CD4-positive, alpha-beta T cell treated with Interleukin-4 for 4 hours (primary cell): ENCODE measurements around the gene NUDT12.

Source experiments
- DNase-seq: peaks from one replicate; pipeline ENCODE4 v3.0.0-alpha.2; 2020

Gene NUDT12

DNA sequence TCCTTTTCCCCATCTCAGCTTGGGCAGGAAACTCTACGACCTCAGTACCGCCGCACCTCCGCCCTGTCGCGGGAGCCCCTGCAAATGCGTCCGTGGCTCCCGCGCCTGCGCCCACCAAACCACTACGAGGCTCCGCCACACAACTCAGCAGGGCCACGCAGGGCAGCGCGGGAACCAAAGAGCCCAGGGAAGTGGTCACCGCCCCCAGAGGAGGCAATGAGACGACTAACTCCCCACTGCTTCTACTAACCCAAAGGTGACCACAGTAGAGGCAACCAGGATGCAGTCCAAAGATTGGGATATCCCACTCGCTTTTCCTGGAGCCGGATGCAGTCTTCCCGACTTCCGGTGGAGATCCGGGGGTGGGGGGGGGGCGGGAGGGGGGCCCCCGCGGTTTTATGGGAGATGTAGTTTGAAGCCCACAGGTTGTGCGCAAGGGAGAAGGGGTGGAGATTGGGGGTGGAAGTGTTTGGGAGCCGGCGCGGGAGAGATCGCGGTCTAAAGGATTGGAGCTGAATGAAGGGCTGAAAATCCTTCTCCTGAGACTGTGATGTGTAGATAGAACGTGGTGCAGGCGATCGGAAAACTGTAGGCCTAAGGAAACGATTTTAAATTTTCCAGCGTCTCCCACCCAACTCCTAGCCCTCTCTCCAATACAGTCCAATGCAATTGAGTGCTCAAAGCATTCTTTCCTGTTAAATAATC is at the start of gene NUDT12:
Gene NUDT12, minus strand, starts transcription at position 337 of the 705 bp plus-strand sequence. CDS start 2,541 bp downstream, outside the sequence.
- peak; percentile 8 for DNase-seq

DNA sequence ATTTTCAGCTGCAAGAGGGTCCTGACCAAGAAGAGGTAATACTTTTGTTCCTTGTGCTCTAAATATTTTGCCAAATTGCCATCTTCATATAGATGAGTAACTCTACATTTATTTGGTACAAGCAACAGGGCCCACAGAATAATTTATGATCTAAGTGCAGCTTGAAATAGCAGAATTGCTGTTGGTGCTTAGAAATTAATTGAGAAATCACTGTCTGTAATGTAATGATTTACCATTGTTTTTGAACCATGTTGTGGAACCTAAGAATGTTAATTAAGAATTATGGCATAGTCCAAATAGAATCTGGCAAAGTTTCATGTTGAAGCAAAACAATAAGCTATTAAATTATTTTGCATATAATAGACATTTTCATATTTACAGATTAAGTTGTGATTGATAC is 44.8 kb upstream of the NUDT12 start:
- no peak for DNase-seq

DNA sequence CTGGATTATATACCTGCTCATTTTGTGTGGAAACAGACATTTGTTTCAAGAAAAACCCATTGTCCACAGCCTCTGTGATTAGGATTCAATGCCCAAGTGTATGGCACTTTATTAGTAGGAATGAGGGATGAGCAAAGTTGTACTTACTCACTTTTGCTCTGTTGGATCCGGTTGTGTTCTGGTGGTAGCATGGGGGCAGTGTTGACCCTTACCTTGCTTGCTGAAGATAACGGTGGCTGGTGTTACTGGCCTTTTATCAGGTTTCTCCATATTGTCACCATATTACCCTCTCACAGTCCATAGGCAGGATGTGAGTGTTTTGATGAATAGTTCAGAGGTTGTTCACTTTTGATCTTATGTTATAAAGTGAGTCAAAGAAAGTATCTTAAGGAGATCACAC is 42.7 kb upstream of the NUDT12 start:
- no peak for DNase-seq

DNA sequence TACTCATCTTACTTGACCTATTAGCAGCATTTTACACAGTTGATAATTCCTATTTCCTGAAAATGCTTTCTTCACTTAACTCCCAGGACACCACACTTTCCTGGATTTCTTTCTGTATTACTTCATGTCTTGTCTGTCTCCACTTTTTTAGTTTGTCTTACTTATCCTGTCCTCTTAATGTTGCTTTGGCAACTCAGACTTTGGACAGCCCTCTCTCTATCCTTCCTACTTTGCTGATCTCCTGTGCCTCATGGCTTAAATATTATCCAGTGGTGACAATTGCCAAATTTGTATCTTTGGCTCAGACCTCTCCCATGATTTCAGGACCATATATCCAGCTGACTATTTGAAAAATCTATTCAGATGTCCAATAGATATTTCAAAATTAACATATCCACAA is 39.8 kb upstream of the NUDT12 start:
- no peak for DNase-seq

DNA sequence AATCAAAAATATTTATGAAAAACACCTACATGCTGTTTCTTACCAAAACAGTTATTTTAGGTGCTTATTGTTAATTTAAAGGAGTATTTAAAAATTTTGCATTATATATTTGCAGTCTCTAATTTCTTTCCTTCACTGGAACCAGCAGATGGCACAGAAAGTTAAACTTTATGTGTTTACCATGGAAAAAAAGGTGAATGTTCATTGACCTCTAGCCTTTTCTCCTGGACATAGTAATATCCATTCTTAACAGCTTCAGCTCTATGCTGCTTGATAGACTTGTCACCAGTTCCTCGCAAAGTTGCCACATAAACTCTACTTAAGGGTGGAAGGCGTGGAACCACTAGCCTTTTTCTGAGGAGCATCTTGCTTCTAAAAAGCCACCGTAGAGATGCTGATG is 38.7 kb upstream of the NUDT12 start:
- no peak for DNase-seq

DNA sequence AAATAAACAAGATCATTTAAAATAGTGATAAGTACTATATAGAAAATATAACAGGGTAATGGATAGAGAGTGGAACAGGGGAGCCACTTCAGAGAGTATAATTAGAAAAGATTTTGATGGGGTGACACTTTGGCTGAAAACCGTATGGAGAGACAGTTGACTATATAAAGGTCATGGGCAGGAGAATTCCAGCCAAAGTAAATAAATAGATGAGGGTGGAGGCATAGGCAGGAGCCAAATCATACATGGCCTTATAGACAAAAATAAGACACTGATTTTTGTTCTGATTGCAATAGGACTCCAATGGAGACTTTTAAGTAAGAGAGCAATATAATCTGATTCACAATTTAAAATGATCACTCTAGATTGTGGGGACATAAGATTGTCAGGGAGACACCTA is 37.5 kb upstream of the NUDT12 start:
- DNase-seq: no peak

DNA sequence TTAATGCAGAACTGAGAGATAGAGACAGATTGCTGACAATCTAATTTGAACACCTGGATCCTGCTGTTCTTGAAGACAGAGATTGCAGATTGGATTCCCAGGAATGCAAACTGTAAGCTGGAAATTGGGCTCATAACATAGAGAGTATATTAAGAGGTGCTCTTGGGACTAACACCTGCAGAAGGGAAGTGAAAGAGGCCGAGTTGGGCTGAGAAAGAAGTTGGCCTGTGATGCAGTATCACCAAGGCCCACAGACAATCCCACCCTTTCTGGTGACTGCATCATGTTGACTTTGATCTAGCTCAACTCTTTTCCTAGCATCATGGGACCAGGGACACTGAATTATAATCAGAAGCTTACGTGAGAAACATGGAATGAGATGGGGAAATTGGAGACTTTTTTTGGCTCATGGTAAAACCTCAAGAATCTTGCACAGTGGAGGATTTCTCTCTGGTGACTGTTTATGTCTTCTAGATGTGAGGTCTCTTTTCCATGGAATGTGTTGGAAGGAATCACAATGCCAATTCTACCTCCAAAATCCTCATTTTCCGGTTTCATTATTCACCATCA is 36.5 kb upstream of the NUDT12 start:
- no peak for DNase-seq

DNA sequence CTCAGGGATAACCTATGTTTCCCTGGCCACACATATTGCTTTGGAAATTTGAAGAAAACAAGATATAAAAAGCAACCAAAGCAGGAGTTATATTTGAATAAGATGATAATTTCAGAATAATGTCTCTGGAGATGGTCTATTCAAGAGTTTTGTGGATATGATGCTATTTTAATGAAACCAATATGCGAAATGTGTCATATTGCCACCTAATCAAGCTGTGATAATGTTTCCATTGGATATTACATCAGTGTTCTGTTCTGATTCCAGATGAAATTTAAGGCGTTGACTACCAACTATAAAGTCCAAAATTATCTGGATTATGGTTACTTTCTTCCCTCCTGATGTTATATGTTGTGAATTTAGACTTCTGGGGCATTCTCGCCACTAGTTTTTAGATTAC is 27.6 kb upstream of the NUDT12 start:
- no peak for DNase-seq

DNA sequence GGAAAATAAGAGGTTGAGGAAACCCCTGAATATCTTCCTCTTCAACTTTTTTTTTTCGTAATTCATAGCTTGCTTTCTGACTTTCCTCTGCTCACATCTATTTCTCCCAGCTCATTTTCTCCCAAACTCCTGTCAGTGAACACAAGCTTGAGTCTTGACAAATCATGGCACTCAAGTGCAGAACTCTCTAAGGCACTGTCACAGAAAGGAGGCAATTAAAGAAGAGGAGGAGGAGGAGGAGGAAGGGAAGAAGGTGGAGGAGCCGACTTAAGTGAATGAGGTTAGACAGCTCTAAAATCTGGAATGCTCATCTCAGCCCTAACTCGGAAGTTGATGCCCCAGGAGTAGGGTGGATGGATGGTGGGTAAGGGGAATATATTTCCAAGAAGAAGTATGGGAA is 27.2 kb upstream of the NUDT12 start:
- DNase-seq: no peak

DNA sequence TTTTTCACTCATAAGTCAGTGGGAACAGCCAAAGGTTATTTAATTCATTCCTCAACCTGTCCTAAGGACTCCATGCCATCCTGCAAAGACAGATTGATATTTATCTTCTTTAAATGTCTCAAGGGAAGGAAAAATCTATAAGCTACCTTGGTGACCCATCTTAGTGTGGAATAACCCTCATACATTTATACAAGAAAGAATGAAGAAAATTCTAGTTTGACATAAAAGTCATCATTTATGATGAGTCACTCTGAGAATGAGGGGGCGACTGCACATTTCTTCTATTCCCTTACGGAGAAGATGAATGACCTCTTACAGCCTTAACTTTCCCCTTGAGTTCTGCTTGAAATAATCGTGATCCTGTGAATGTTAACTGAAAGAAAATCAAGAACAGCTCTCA is 26.8 kb upstream of the NUDT12 start:
- DNase-seq: no peak

DNA sequence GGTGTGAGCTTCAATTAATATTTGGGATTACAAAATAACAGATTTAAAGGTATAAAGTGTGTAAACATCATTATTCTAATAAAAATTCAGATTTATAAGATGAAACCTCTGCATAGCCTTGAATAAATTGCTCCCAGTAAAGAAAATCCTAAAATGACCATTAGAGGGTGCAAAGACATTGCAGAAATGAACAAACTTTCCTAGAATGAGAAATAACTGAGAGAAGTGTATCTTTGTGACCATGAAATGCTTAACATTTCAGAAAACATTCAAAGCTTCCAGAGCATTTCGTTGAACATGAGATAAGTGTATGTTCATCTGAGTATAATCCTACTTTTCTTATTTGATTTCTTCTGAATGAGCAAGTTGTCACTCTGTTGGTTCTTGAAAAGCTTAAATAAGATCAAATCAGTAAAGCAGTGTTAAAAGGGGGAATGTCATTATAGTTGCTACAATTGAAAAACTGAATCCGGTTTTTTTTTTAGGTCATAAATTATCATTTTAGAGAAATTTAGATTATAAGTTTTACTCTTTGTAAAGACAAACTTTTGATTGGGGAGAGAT is 24.7 kb upstream of the NUDT12 start:
- no peak for DNase-seq

DNA sequence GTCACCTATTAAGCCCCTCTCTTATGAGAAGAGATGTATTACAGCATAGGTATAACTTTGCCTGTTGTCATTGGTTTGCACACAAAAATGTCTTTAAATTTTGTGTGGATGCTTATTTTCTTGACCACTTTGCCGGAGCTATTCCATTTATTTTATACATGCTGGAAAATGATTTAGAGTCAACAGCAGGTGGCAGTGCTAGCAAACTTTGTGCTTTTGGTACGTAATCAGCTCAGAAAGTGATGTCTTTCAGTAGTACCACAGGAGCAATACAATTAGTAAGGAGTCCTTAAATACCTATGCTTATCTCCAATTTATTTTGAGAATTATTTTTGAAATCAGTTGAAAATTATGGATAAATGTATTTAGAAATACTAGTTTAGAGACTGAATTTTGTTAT is 19.8 kb upstream of the NUDT12 start:
- no peak for DNase-seq

DNA sequence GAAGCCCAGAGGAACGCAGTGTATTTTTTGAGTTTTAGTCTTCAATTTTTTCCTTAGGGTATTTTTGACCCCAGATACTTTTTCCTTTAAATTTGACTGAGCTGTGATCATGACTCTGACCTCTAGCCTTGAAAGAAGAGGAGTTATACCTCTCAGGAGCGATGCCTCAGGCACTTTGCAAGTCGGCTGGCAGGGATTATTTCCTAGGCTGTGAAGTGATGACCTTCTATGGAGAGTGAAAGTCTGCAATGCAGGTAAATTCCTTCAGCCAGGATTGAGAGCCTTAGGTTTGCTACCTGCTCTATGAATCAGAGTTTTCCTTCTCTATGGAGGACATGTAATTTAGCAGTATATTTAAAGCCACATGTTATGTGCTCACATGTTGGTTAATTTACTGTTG is 10.8 kb upstream of the NUDT12 start:
- no peak for DNase-seq

DNA sequence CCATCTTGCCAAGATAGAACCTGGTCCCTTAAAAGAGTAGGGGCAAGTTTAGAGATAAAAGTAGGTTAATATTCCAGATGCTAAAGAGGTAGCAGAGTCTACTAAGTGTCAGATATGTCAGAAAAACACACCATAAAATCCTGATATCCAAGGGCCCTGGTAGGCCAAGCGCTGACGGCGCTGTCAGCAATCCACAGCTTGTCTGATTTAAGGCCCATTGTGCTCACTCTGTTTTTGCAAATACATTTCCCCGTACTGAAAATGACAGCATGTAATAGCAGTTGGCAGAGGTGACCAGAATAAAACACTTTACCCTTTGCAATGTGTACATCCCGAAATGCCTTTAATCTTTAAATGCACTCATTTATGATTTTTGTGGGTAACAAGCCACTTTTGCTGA is 9.9 kb upstream of the NUDT12 start:
- DNase-seq: no peak

DNA sequence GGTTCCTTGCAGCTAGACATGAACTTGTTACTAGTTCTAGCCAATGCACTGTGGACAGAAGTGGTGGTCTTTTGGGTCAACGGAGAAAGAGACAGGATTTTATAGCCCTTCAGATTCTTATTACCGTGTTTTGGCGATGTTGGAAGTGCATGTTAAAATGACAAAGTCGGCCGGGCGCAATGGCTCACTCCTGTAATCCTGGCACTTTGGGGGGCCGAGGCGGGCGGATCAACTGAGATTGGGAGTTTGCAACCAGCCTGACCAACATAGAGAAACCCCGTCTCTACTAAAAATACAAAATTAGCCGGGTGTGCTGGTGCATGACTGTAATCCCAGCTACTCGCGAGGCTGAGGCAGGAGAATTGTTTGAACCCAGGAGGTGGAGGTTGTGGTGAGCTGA is 9.1 kb upstream of the NUDT12 start:
- DNase-seq: no peak

DNA sequence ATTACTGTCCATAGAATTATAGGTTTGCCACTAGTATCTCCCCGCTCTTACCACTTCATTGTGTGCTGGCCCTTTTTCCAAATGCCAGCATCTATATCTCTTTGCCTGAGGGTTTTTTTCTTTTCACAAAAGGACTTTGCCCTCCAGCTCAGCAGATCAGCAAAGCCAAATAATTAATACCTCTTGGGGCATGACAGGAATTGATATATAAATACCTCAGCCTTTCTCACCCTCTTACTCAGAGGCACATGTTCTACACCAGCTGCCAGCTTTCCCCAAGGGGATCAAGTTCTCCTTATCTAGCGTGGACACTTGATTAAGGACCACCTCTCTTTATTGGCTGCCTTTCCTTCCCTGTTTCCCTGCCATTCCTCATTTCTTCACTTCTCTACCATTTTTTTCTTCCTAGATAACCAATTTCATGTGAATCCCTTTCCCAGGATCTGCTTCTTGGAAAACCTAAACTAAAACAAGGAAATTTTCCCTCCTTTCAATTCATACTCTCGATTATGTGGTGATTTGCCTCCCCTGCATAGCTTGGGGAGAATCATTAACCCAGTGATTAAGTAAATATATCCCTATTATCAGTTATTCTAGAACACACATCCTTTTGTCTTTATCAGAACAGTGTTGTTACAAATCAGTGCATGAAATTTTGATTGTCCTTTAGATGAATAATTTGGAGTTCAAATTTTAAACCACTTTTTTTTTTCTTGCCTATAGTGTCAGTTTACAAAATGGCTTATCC is 6.9 kb upstream of the NUDT12 start:
- no peak for DNase-seq

DNA sequence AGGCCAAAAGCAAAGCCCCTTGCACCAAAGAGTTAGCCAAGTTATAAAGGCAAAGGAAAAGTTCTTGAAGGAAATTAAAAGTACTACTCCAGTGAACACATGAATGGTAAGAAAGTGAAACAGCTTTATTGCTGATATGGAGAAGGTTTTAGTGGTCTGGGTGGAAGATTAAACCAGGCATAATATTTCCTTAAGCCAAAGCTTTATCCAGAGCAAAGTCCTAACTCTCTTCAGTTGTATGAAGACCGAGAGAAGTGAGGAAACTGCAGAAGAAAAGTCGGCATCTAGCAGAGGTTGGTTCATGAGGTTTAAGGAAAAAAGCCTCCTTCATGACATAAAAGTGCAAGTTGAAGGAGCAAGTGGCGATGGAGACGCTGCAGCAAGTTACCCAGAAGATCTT is 3.1 kb upstream of the NUDT12 start:
- no peak for DNase-seq

DNA sequence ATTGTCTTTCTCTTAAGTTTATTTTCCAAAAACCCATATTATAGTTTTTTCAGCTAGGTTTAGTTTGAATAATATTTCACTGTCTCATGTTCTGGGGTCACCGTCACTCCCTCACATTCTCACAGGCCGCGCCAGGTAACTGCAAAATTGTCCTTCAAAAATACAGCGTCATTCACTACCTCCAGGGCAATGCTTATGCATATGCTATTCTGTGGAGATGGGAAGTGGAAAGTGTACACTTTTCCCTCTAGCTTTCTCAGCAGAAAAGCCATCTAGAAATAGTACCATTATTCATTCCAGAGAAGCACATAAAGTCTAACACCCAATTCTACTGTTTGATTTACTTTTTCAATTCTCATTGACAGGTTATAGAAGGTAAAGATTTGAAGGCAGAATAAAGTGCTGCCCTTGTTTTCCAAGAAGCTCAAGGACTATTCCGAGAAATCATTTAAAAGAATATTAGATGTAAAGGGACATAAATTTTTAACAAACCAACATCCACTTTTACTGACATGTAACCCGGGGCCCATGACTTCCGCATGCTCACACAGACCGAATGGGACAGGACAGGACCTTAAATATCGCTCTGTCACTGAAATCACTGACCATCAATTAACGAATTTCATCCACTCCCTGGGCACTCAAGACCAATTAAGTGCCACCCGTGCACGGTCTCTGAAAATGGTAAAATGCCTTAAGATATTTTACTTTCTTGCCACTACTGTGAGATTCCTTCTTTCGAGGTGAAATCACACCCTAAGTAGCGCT is 720 bp downstream of the NUDT12 start:
- no peak for DNase-seq

DNA sequence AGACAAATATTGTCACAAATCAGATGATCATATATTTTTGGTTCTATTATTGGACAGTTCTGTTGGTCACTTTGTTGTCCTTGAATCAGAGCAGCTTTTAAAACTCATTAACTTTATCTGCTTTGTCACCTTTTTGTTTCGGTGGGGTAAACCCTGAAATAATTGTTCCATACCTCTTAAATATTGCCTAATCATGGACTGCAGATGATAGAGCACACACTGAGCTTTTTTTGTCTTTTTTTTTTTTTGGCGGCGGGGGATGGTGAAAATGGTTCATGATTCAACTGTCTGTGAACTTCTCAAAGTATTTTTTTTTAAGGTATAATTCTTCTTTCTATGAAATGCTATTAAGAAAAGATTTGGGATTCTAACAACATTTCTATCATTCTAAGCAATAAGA is 1.8 kb downstream of the NUDT12 start:
- no peak for DNase-seq

DNA sequence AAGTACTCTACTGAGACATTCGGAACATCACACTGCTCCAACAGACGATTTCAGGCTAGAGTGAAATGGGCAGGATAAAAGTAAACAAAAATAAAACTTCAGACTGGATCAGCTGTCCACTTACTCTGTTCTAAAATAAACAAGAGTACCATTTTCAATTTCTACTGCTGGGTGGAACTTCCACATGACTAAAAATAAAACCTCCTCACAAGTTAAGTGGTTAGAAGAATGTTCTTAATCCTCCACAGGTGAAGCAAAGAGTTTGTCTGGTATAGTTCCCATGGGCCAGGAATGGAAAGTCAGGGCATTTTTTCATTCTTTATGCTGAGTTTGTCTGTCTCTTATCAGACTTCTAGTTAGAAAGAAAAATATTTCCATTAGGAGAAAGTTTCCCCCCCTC is 15.7 kb downstream of the NUDT12 start:
- no peak for DNase-seq

DNA sequence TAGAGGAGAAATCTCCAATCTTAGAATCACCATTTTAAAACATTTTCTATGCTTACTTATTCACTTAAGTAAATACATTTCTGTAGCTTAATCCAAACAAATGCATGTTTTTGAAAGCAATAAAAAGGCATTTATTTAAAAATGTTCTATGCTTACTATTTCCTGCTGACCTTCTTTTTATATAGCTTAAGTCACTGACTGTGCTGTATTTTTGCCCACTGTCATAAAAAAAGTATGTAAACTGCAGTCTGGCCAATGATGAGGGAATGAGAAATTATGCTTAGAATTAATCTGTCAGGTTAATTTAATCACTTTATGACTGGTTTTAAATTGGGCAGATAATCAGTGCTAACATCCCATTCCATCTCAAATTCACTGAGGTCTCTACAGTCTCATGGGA is 20.1 kb downstream of the NUDT12 start:
- DNase-seq: no peak

DNA sequence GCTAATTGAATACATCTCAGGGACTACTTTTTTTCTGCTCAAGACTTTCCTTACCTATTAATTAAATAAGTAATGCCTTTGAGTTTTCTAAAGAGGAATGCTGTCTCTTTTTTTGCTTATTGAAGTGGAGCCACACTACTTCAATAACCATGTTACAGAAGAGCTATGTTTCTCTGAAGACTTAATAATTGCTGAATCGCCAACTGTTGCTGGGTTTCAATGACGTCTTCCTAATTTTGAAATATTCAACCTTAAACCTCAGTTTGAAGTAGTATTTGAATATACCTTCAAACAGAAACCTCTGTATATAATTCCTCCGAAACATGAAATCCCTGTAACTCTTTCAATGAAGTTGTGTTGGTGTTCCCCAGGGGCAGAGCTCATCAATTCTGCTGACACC is 21.0 kb downstream of the NUDT12 start:
- DNase-seq: no peak

DNA sequence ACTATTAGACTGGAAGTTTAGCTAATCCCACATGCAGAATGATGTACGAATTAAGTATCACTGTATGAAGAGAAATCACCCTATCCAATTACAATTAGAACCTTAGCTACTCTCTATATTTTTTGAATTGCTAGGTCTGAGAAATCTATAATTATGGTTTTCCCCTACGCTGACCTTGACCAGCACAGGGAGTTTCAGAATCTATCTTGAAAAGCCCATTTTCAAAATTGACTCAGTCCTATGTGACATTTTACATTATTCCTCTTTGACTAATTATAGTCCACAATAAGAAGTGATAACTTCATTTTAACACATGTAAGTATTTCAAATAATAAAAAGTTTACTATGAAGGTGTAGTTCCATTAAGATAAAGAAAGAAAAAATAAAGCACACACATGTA is 21.5 kb downstream of the NUDT12 start:
- no peak for DNase-seq
